Natural killer cell (primary cell): Measurements from ENCODE around the gene NPAS3. TPM values are rescaled to one million over a fixed set of nuclear protein-coding genes. Genes with fewer than 3 reads are reported as not detected.

ENCODE experiments used
- ATAC-seq, 3 donors: fragments of 150-1000 bp in 2 of 3; fragments of 200-7000 bp in 1 of 3; cut with Tn5 transposase; 1 replicate in 1 of 3; 2 replicates in 2 of 3; pipeline ENCODE4 v1.10.0; 2021; ENCODE audit warnings: mild to moderate bottlenecking in 2 of 3, moderate library complexity in 2 of 3
- DNase-seq, 2 donors: peaks; one replicate each; pipeline versions ENCODE4 v3.0.0 to v3.0.0-alpha.2; 2013 to 2021; ENCODE audit warnings: mixed read lengths in 1 of 2
- H3K27ac ChIP-seq: one replicate; pipeline ENCODE4 v1.5.1; 2013; ENCODE audit warnings: mild to moderate bottlenecking, low read length
- H3K27me3 ChIP-seq: one replicate; pipeline ENCODE4 v1.6.1; 2013; ENCODE audit warnings: low read length; ENCODE audit not compliant: control insufficient read depth, insufficient read depth
- H3K36me3 ChIP-seq: one replicate; pipeline ENCODE4 v1.6.1; 2013; ENCODE audit warnings: low read length; ENCODE audit not compliant: control insufficient read depth, insufficient read depth
- H3K4me1 ChIP-seq: one replicate; pipeline ENCODE4 v1.6.1; 2013; ENCODE audit warnings: low read length; ENCODE audit not compliant: control insufficient read depth, insufficient read depth
- H3K4me3 ChIP-seq: one replicate; pipeline ENCODE4 v1.5.1; 2013; ENCODE audit warnings: low read length
- H3K9me3 ChIP-seq: one replicate; pipeline ENCODE4 v1.6.1; 2013; ENCODE audit warnings: low read length; ENCODE audit not compliant: control insufficient read depth, insufficient read depth
- H3K27ac Mint-ChIP-seq, 2 donors: one replicate each; pipeline ENCODE4 v1.8.0; 2022; ENCODE audit warnings: mild to moderate bottlenecking in 2 of 2, mixed read lengths in 2 of 2, moderate library complexity in 1 of 2
- H3K27me3 Mint-ChIP-seq, 2 donors: one replicate each; pipeline ENCODE4 v1.8.0; 2022; ENCODE audit warnings: low read depth in 2 of 2, mixed read lengths in 2 of 2
- H3K36me3 Mint-ChIP-seq: one replicate; pipeline ENCODE4 v1.8.0; 2022; ENCODE audit warnings: mixed read lengths
- H3K4me1 Mint-ChIP-seq, 2 donors: one replicate each; pipeline ENCODE4 v1.8.0; 2022; ENCODE audit warnings: mixed read lengths in 2 of 2
- H3K4me3 Mint-ChIP-seq: one replicate; pipeline ENCODE4 v1.8.0; 2022; ENCODE audit warnings: mild to moderate bottlenecking, moderate library complexity, mixed read lengths
- H3K9me3 Mint-ChIP-seq, 2 donors: one replicate each; pipeline ENCODE4 v1.8.0; 2022; ENCODE audit warnings: mixed read lengths in 2 of 2
- WGBS: methylation state at CpG from one replicate; pipeline ENCODE4 v1.1.7; 2013; ENCODE audit warnings: missing lambda C conversion rate; ENCODE audit not compliant: insufficient coverage; 5-methylcytosine and 5-hydroxymethylcytosine counted together
- intact Hi-C: fragments of 100-400 bp; cut with micrococcal nuclease; formaldehyde crosslinking; loops from one replicate; pipeline ENCODE4 v1.14.2; 2022
- total RNA-seq, 4 donors: library from RNA; stranded (reverse); fragments of 120-200 nt in 1 of 4; gene quantifications; one replicate each; pipeline versions ENCODE4 v1.2.3 to v1.2.4, GENCODE V29; 2013 to 2022
- TF ChIP-seq, protein P1 (sequence below): fragments of 200-600 bp; IDR thresholded peaks from one replicate; pipeline ENCODE4 v1.8.0; 2022; ENCODE audit warnings: antibody characterized with exemption

The NPAS3 gene
- total RNA-seq, 3 donors from 2014 or later (not counting 1 experiment from before 2014, with no cell fraction given), result not detected

DNA sequence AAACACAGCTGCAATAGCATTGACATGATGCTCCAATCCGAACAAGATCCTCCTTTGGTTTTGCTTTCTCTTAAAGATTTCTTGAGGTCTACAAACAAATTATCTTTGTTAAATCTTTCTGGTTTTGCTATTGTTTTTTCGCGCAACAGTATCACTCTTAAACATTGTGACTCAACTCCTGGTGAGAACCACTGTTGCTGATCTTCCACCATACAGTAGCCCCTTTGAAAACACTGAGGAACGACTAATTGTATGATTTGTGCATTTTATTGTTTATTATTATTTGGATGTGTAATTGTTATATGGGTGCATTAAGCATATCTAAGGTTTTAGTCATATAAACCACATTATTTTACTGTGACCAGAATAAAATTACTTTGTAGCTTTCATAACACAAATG lies 729.4 kb downstream of the NPAS3 start:
- no peaks in the 10 kb centered on the region for H3K27me3 ChIP-seq
- Mint-ChIP-seq H3K36me3 (peaks cover 10% of the 10 kb centered on the region), H3K27ac (no peak overlapping the region), H3K9me3 (peaks cover 0 to 4% of the 10 kb centered on the region in 2 donors), H3K27me3 (no peaks in the 10 kb centered on the region), H3K4me3 (no peak overlapping the region), H3K4me1 (no peaks in the 10 kb centered on the region)
- H3K9me3 ChIP-seq, result no peaks in the 10 kb centered on the region
- H3K27ac ChIP-seq, result no peak overlapping the region
- DNase-seq, result no peak
- 96% methylated on average over 3 of the region's 4 CpGs for WGBS
- H3K4me3 ChIP-seq, result no peak overlapping the region
- no peaks in the 10 kb centered on the region for H3K4me1 ChIP-seq
- no peaks in the 10 kb centered on the region for H3K36me3 ChIP-seq
- intact Hi-C loops, result no loop called here
- no peak for ATAC-seq
- TF ChIP-seq, protein P1, sequence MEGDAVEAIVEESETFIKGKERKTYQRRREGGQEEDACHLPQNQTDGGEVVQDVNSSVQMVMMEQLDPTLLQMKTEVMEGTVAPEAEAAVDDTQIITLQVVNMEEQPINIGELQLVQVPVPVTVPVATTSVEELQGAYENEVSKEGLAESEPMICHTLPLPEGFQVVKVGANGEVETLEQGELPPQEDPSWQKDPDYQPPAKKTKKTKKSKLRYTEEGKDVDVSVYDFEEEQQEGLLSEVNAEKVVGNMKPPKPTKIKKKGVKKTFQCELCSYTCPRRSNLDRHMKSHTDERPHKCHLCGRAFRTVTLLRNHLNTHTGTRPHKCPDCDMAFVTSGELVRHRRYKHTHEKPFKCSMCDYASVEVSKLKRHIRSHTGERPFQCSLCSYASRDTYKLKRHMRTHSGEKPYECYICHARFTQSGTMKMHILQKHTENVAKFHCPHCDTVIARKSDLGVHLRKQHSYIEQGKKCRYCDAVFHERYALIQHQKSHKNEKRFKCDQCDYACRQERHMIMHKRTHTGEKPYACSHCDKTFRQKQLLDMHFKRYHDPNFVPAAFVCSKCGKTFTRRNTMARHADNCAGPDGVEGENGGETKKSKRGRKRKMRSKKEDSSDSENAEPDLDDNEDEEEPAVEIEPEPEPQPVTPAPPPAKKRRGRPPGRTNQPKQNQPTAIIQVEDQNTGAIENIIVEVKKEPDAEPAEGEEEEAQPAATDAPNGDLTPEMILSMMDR, result no peak

DNA sequence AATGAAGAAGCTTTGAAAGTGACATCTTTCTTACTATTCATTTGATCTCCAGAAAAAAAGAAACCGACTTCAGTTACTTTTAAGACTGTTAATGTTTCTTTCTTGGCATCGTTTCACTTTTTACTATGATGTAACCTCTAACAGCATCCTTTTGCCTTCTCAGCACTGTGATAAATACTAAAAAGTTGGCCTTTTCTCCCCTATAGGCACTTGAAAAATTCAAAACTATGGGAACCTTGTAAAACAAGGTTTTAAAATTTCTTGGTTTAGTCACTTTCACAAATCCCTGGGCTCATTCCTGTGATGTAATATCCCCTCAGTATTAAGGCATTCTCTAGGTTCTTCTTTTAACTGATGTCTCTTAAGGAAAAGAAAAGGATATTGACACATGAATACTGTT lies 730.4 kb downstream of the NPAS3 start:
- intact Hi-C loops, result no loop called here
- Mint-ChIP-seq H3K4me1 (no peaks in the 10 kb centered on the region), H3K9me3 (peaks cover 0 to 4% of the 10 kb centered on the region in 2 donors), H3K36me3 (peaks cover 1% of the 10 kb centered on the region), H3K27ac (no peak overlapping the region), H3K27me3 (no peaks in the 10 kb centered on the region), H3K4me3 (no peak overlapping the region)
- TF ChIP-seq, protein P1, result no peak
- no peak overlapping the region for H3K4me3 ChIP-seq
- ATAC-seq (no peak), DNase-seq (no peak)
- H3K27ac ChIP-seq, result no peak overlapping the region
- no peaks in the 10 kb centered on the region for H3K9me3 ChIP-seq
- 90% methylated on average over 2 of the region's 2 CpGs for WGBS
- H3K36me3 ChIP-seq, result no peaks in the 10 kb centered on the region
- H3K27me3 ChIP-seq, result no peaks in the 10 kb centered on the region
- H3K4me1 ChIP-seq, result no peaks in the 10 kb centered on the region

DNA sequence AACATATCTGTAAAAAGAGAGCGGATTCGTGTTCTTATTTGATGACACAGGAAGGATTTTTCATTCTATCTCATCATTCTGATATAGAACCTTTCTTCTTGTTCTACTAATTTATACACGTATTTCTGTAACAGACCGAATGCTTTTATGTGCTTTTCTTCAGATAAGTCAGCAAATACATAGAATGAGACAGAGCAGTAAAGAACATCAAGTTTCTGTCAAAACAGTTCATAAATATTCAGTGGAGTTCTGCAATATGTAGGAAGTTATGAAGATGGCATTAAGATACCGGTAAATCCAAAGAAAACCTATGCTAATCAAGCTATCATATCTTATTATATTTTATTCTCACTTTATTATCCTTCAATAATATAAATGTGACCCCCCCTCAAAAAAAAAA lies 731.6 kb downstream of the NPAS3 start:
- TF ChIP-seq, protein P1, result no peak
- peaks cover 0 to 2% of the 10 kb centered on the region in 2 donors for H3K9me3 Mint-ChIP-seq
- H3K27ac ChIP-seq, result no peak overlapping the region
- ATAC-seq, result no peak
- H3K27me3 ChIP-seq, result no peaks in the 10 kb centered on the region
- H3K4me1 Mint-ChIP-seq, result no peaks in the 10 kb centered on the region
- H3K9me3 ChIP-seq, result no peaks in the 10 kb centered on the region
- no peak overlapping the region for H3K4me3 ChIP-seq
- no peaks in the 10 kb centered on the region for H3K36me3 Mint-ChIP-seq
- H3K4me3 Mint-ChIP-seq, result no peak overlapping the region
- H3K27ac Mint-ChIP-seq, result no peak overlapping the region
- 90% methylated on average over 2 of the region's 5 CpGs for WGBS
- no peak for DNase-seq
- no peaks in the 10 kb centered on the region for H3K4me1 ChIP-seq
- intact Hi-C loops, result no loop called here
- H3K27me3 Mint-ChIP-seq, result no peaks in the 10 kb centered on the region
- H3K36me3 ChIP-seq, result no peaks in the 10 kb centered on the region

DNA sequence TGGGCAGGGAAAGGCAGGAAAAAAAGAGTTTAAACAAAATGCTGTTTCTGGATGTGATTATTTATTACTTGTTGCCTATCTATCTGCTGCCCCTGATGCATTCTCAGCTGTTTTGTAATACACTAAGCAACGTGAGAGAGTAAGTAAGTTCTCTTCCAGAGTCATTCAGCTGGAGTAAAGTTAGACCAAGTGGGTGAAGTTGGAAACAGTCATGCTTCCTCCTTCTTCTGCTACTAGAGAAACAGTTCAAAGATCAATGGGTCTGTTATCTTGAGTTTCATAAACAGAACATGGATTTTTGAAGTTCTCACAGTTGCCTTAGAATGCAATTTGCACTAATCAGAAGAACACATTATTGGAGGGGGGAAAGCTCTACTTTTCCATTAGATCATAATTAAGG lies 732.9 kb downstream of the NPAS3 start:
- Mint-ChIP-seq H3K9me3 (peaks cover 0 to 2% of the 10 kb centered on the region in 2 donors), H3K4me3 (no peak overlapping the region), H3K27me3 (no peaks in the 10 kb centered on the region), H3K36me3 (no peaks in the 10 kb centered on the region), H3K4me1 (no peaks in the 10 kb centered on the region), H3K27ac (no peak overlapping the region)
- TF ChIP-seq, protein P1, result no peak
- WGBS, result 82% methylated on average over 1 of the region's 1 CpG
- no peaks in the 10 kb centered on the region for H3K4me1 ChIP-seq
- intact Hi-C loops, result no loop called here
- no peaks in the 10 kb centered on the region for H3K27me3 ChIP-seq
- no peak overlapping the region for H3K27ac ChIP-seq
- H3K36me3 ChIP-seq, result no peaks in the 10 kb centered on the region
- no peak overlapping the region for H3K4me3 ChIP-seq
- ATAC-seq, result no peak
- no peak for DNase-seq
- H3K9me3 ChIP-seq, result no peaks in the 10 kb centered on the region
